Heart left ventricle (tissue), 16 donors: ENCODE data around the gene HIGD1A. TPM values are rescaled to one million over a fixed set of nuclear protein-coding genes. Genes with fewer than 3 reads are reported as not detected.

ENCODE experiments used
- ATAC-seq, 4 donors: fragments of 200-7000 bp; cut with Tn5 transposase; one replicate each; pipeline ENCODE4 v1.9.1; 2020 to 2022; ENCODE audit warnings: moderate library complexity in 4 of 4, mild to moderate bottlenecking in 3 of 4, moderate number of reproducible peaks in 1 of 4
- DNase-seq, 5 donors: peaks; one replicate each; pipeline ENCODE4 v3.0.0-alpha.2; 2020
- H3K27ac ChIP-seq, 12 donors: fragments of 200-600 bp; sonication (generic) in 4 of 12; one replicate each; pipeline versions ENCODE4 v1.5.0 to v1.8.0; 2016 to 2022; ENCODE audit warnings: mild to moderate bottlenecking in 2 of 12
- H3K27me3 ChIP-seq, 9 donors: fragments of 200-600 bp; sonication (generic) in 2 of 9; one replicate each; pipeline versions ENCODE4 v1.5.1 to v1.8.0; 2016 to 2022; ENCODE audit warnings: mild to moderate bottlenecking in 3 of 9
- H3K36me3 ChIP-seq, 9 donors: fragments of 200-600 bp; sonication (generic) in 2 of 9; one replicate each; pipeline versions ENCODE4 v1.5.0 to v1.8.0; 2018 to 2022; ENCODE audit warnings: mild to moderate bottlenecking in 2 of 9
- H3K4me1 ChIP-seq, 12 donors: fragments of 200-600 bp; sonication (generic) in 4 of 12; one replicate each; pipeline versions ENCODE4 v1.5.0 to v1.8.0; 2016 to 2022; ENCODE audit warnings: mild to moderate bottlenecking in 3 of 12
- H3K4me3 ChIP-seq, 12 donors: fragments of 200-600 bp; sonication (generic) in 4 of 12; one replicate each; pipeline versions ENCODE4 v1.5.0 to v1.8.0; 2017 to 2022; ENCODE audit warnings: mild to moderate bottlenecking in 9 of 12, moderate library complexity in 4 of 12
- H3K9me3 ChIP-seq, 12 donors: fragments of 200-600 bp; sonication (generic) in 4 of 12; one replicate each; pipeline versions ENCODE4 v1.5.0 to v1.8.0; 2016 to 2022; ENCODE audit warnings: mild to moderate bottlenecking in 1 of 12
- POLR2A ChIP-seq, 2 donors: fragments of 450-650 bp; IDR thresholded peaks; one replicate each; pipeline ENCODE4 v1.6.1; 2017; ENCODE audit warnings: antibody characterized with exemption in 2 of 2, mild to moderate bottlenecking in 2 of 2, moderate library complexity in 2 of 2
- WGBS, 4 donors: extraction: QIAGEN DNeasy Blood & Tissue Kit in 2 of 4; methylation state at CpG; one replicate each; pipeline versions ENCODE4 v1.1.5 to v1.1.7; 2013 to 2018; 5-methylcytosine and 5-hydroxymethylcytosine counted together
- intact Hi-C, 10 donors: fragments of 100-400 bp; cut with DNase I; formaldehyde crosslinking; loops; one replicate each; pipeline versions ENCODE4 v1.11.1 to v1.14.2; 2022
- polyA plus RNA-seq, 2 donors: library from polyadenylated mRNA; stranded (reverse); fragments of 200-250 nt; gene quantifications; one replicate each; pipeline ENCODE4 v1.2.3, GENCODE V29; 2013
- total RNA-seq, 9 donors: library from RNA; depleted of rRNA in 2 of 9; stranded (reverse); fragments of >200 nt in 2 of 9; fragmentation: NEBNext Ultra II Directional in 3 of 9; extraction: Animal tissue kit (Norgen Biotek cat#: 25700) in 3 of 9; gene quantifications; one replicate each; pipeline versions ENCODE4 v1.1.0 to v1.2.4, GENCODE V29; 2016 to 2023
- TF ChIP-seq, protein P1 (sequence below), 12 donors: fragments of 200-600 bp; sonication (generic) in 4 of 12; IDR thresholded peaks; one replicate each; pipeline versions ENCODE4 v1.5.0 to v1.8.0; 2018 to 2022; ENCODE audit warnings: antibody characterized with exemption in 12 of 12, mild to moderate bottlenecking in 5 of 12
- donor health status: ischemic (EF 13 %, LVEDD 7.1; RV severe dilation, severe dysfunction).
- donor health status: healthy with polysubstance abuse.
- donor health status: DM: no; HTN: yes; CAD: no.
- donor health status: DM: no; HTN: no; CAD: no.
- donor health status: ischemic (EF 25% LVEDD 6.9; RV normal size, moderate dysfunction).
- donor health status: ischemic (EF 25% LVEDD 5.7; RV mildly dilated, moderate dysfunction).
- donor health status: healthy.
- donor health status: DM: yes; HTN: yes; CAD: no.
- donor health status: ischemic (EF 35%, LVEDD 5.7; RV mildly dilated, moderate dysfunction).
- donor health status: nonischemic (EF 11% LVEDD 7.7; RV severe dilation, severe dysfunction).
- donor health status: DM: yes; HTN: yes; CAD: no.
- donor health status: PGD.
- donor health status: ischemic (EF 29% LVEDD 5.4; RV normal size, mild dysfunction).
- donor health status: nonischemic (EF 23%, LVEDD 6.1; RV moderate dilation, normal function).

The HIGD1A gene
- total and polyA plus RNA-seq, 11 donors = 170 to 497 (median 313) TPM

DNA sequence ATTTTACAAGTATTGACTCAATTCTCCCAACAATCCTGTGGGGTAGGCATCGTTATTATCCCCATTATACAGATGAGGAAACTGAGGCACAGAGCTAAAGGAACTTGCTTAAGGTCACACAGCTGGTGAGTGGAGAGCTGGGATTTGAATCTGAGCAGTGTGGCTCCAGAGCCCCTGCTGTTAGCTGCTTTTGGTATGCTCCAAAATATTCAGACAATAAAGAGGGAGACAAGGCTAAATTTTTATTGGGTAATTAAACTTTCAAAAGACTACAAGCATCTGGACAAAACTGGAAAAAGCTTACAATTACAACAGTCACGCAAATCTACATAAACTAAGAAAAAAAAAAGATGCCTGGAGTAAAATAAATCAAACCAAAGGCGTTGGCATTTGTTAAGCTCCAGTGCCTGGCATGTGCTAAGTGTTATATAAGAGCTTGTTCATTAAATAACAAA is 59.0 kb downstream of the HIGD1A start:
- Histone ChIP-seq H3K27me3 (no peaks in the 10 kb centered on the region), H3K9me3 (no peaks in the 10 kb centered on the region), H3K4me1 (peaks cover 0 to 62% (median 19%) of the 10 kb centered on the region in 12 donors), H3K4me3 (no peak overlapping the region), H3K27ac (peak overlapping the region in 8 of 12 donors; percentile 44 to 94 (median 65)), H3K36me3 (no peaks in the 10 kb centered on the region)
- intact Hi-C loops = loop anchor here (2.0 to 10.0 kb wide), 8 partner anchors 43 to 521 kb away; partner anchors contain the start of genes SEC22C (in 5 of the 10), HHATL (in 1 of the 10) and NKTR (in 1 of the 10)
- DNase-seq (no peak), ATAC-seq (no peak)
- 77 to 93% (median 83%) methylated on average over 3 of the region's 3 CpGs for WGBS, 4 donors
- no peak for TF ChIP-seq POLR2A (IDR thresholded peaks at IDR 0.05)
- TF ChIP-seq, protein P1, sequence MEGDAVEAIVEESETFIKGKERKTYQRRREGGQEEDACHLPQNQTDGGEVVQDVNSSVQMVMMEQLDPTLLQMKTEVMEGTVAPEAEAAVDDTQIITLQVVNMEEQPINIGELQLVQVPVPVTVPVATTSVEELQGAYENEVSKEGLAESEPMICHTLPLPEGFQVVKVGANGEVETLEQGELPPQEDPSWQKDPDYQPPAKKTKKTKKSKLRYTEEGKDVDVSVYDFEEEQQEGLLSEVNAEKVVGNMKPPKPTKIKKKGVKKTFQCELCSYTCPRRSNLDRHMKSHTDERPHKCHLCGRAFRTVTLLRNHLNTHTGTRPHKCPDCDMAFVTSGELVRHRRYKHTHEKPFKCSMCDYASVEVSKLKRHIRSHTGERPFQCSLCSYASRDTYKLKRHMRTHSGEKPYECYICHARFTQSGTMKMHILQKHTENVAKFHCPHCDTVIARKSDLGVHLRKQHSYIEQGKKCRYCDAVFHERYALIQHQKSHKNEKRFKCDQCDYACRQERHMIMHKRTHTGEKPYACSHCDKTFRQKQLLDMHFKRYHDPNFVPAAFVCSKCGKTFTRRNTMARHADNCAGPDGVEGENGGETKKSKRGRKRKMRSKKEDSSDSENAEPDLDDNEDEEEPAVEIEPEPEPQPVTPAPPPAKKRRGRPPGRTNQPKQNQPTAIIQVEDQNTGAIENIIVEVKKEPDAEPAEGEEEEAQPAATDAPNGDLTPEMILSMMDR (IDR thresholded peaks at IDR 0.05) = no peak

DNA sequence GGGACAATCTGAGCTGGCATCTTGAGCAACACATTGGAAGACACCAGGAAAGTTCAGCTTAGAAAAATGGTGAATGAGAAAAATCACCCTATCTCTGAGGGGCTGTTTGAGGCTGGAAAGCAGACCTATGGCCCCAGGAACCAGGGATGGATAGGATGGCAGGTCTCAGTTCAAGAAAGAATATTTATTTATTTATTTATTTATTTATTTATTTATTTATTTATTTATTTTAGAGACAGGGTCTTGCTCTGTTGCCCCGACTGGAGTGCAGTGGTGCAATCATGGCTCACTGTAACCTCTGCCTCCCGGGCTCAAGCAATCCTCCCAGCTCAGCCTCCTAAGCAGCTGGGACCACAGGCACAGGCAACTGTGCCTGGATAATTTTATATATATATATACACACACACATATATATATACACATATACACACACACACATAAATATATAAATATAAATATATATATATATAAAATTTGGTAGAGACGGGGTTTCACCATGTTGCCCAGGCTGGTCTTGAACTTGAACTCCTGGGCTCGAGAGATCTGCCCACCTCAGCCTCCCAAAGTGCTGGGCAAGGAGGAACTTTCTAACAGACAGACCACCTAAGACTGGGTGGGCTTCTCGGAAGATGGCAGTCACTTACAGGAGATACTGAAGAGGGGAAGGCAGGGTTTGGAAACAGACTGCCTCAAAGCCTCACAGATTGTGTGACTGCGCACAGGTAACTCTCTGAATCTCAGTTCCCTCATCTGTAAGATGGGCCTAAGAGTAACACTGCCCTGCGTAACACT is 60.9 kb downstream of the HIGD1A start:
- WGBS, 4 donors = 85 to 98% (median 94%) methylated on average over 7 of the region's 7 CpGs
- intact Hi-C loops = loop anchor here in 6 of 10 donors (2.0 to 10.0 kb wide), 9 partner anchors 41 to 519 kb away; partner anchors contain the start of genes HHATL (in 3 of the 6), ZBTB47 (in 2 of the 6) and NKTR (in 1 of the 6)
- DNase-seq = no peak
- no peak for ATAC-seq
- H3K36me3 ChIP-seq = no peaks in the 10 kb centered on the region
- H3K27me3 ChIP-seq = no peaks in the 10 kb centered on the region
- H3K4me1 ChIP-seq = peaks cover 0 to 68% (median 27%) of the 10 kb centered on the region in 12 donors
- no peak overlapping the region for H3K4me3 ChIP-seq
- no peaks in the 10 kb centered on the region for H3K9me3 ChIP-seq
- peak overlapping the region in 10 of 12 donors; percentile 25 to 94 (median 58) for H3K27ac ChIP-seq
- TF ChIP-seq, protein P1 (IDR thresholded peaks at IDR 0.05) = no peak
- TF ChIP-seq POLR2A (IDR thresholded peaks at IDR 0.05) = no peak

DNA sequence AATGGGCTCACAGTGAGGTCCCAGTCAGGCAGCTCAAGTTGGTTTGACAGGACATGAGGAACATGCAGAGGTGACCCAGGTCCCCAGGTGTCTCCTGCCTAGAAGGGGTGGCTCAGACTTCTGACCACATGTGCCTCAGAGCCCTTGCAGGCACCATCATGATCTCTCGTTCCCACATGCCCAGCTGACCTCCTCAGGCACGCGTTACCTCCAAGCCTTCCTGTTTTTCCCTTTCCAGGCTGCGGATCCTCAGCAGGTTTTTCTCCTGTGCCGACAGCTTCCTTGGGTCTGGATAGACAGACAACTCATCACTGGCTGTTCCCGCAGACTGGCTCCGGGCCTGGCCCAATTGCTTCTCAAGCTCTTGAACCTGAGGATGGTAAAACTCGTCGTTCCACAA is 61.6 kb downstream of the HIGD1A start:
- peak overlapping the region in 3 of 12 donors; percentile 42 to 94 (median 79) for H3K27ac ChIP-seq
- no peak for DNase-seq
- H3K9me3 ChIP-seq = no peaks in the 10 kb centered on the region
- intact Hi-C loops = loop anchor here in 6 of 10 donors (2.0 to 10.0 kb wide), 9 partner anchors 40 to 518 kb away; partner anchors contain the start of genes HHATL (in 3 of the 6), ZBTB47 (in 2 of the 6) and NKTR (in 1 of the 6)
- no peak for ATAC-seq
- TF ChIP-seq POLR2A (IDR thresholded peaks at IDR 0.05) = no peak
- TF ChIP-seq, protein P1 (IDR thresholded peaks at IDR 0.05) = no peak
- H3K4me3 ChIP-seq = no peak overlapping the region
- peaks cover 0 to 61% (median 25%) of the 10 kb centered on the region in 12 donors for H3K4me1 ChIP-seq
- WGBS, 4 donors = 86 to 92% (median 91%) methylated on average over 9 of the region's 9 CpGs
- no peaks in the 10 kb centered on the region for H3K36me3 ChIP-seq
- H3K27me3 ChIP-seq = no peaks in the 10 kb centered on the region

DNA sequence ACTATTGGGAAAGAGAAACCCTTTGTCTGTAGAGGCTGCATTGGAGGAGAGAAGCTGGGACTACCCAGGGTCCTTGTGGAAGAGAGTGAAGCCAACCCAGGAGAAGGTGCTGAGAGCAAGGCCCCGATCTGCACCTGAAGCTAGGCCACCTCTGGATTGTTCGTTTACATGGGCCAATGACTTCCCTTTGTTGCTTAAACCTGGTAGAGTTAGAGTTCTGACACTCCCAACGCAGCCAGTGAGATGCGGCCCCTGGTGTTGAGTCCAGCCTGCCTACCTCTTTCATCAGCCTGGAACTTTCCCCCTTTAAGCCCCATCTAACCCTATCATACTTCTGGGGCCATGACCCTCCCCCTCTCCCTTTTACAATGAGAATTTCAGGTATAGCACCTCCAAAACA is 62.0 kb downstream of the HIGD1A start:
- DNase-seq = no peak
- 84 to 99% (median 89%) methylated on average over 4 of the region's 4 CpGs for WGBS, 4 donors

More for the DNA sequence above, 62.0 kb downstream of the HIGD1A start:
- Histone ChIP-seq H3K4me3 (no peak overlapping the region), H3K9me3 (no peaks in the 10 kb centered on the region), H3K27me3 (no peaks in the 10 kb centered on the region), H3K36me3 (no peaks in the 10 kb centered on the region), H3K27ac (peak overlapping the region in 4 of 12 donors; percentile 42 to 94 (median 86)), H3K4me1 (peaks cover 0 to 57% (median 21%) of the 10 kb centered on the region in 12 donors)
- no peak for TF ChIP-seq POLR2A (IDR thresholded peaks at IDR 0.05)
- TF ChIP-seq, protein P1 (IDR thresholded peaks at IDR 0.05) = no peak
- ATAC-seq = no peak
- intact Hi-C loops = loop anchor here in 6 of 10 donors (2.0 to 10.0 kb wide), 9 partner anchors 39 to 517 kb away; partner anchors contain the start of genes HHATL (in 3 of the 6), ZBTB47 (in 2 of the 6) and NKTR (in 1 of the 6)
